Rectal smooth muscle tissue (tissue), 1 donor: ENCODE data around the gene KLHL13.
"Not testable (repeated sequence)": the region's sequence is repeated elsewhere in the genome, so short reads cannot be mapped to it uniquely, and the experiment has no call there.

Experiments used
- H3K27ac ChIP-seq: one replicate; pipeline ENCODE4 v1.7.0; 2013; ENCODE audit warnings: low read depth, low read length, inconsistent platforms
- H3K27me3 ChIP-seq: one replicate; pipeline ENCODE4 v1.7.0; 2013; ENCODE audit warnings: low read length; ENCODE audit not compliant: control insufficient read depth, insufficient read depth
- H3K36me3 ChIP-seq: one replicate; pipeline ENCODE4 v1.7.0; 2013; ENCODE audit warnings: low read length; ENCODE audit not compliant: control insufficient read depth, insufficient read depth
- H3K4me1 ChIP-seq: one replicate; pipeline ENCODE4 v1.7.0; 2013; ENCODE audit warnings: low read length; ENCODE audit not compliant: control insufficient read depth, insufficient read depth
- H3K4me3 ChIP-seq: one replicate; pipeline ENCODE4 v1.7.0; 2013; ENCODE audit warnings: low read length
- H3K9ac ChIP-seq: one replicate; pipeline ENCODE4 v1.7.0; 2013; ENCODE audit warnings: low read length

Gene KLHL13

DNA sequence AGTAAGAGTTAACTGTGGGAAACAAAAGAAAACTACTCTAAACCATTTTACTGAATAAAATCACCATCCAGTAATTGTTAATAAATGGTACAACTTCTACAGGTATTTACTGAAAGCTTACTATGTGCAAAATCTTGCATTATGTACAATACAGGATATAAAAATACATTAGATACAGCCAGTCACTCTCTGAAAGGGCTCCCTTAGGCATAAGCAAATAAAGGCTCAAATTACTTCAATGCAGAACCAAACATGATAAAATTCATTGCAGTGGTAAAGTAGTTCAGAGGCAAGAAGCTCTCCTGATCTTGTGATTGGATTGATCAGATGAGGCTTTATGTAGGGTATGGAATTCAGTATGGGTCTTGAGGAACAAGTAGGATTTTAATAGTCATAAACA lies 100.2 kb downstream of the KLHL13 start:
- Histone ChIP-seq H3K4me3 (no peak overlapping the region), H3K27me3 (no peaks in the 10 kb centered on the region), H3K9ac (no peak overlapping the region), H3K4me1 (no peaks in the 10 kb centered on the region), H3K27ac (no peak overlapping the region), H3K36me3 (no peaks in the 10 kb centered on the region)

DNA sequence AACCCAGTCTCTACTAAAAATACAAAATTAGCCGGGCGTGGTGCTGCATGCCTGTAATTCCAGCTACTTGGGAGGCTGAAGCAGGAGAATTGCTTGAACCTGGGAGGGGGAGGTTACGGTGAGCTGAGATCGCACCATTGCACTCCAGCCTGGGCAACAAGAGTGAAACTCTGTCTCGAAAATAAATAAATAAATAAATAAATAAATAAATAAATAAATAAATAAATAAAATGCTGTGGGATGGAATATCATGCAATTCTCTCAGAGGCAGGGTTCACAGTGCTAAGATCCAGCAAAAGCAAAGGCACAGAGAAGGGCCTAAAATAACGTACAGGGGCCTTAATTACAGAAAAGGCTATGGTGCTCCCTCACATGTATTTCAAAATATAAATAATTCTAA lies 114.2 kb downstream of the KLHL13 start:
- not testable (repeated sequence) for H3K27ac ChIP-seq, H3K27me3 ChIP-seq, H3K4me1 ChIP-seq, H3K36me3 ChIP-seq, H3K9ac ChIP-seq, H3K4me3 ChIP-seq

DNA sequence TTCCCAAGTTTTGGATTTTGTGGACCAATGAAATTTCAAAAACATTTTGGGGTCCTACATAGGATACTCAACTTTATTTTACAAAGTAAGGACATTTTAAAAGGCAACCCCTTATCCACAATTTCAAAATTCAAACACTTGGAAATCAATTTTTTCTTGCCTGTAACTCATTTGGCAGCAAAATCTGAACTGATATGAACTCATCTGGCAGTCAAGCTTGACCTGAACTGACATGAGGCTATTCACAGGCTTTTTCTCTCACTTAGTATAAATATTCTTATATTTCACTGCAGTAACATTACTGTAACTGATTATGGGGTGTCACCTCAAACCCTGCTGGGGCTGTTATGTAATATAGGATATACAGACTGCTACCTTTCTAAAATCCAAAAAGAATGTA lies 116.1 kb downstream of the KLHL13 start:
- Histone ChIP-seq H3K4me3 (no peak overlapping the region), H3K36me3 (no peaks in the 10 kb centered on the region), H3K9ac (no peak overlapping the region), H3K27me3 (no peaks in the 10 kb centered on the region), H3K27ac (no peak overlapping the region), H3K4me1 (no peaks in the 10 kb centered on the region)

DNA sequence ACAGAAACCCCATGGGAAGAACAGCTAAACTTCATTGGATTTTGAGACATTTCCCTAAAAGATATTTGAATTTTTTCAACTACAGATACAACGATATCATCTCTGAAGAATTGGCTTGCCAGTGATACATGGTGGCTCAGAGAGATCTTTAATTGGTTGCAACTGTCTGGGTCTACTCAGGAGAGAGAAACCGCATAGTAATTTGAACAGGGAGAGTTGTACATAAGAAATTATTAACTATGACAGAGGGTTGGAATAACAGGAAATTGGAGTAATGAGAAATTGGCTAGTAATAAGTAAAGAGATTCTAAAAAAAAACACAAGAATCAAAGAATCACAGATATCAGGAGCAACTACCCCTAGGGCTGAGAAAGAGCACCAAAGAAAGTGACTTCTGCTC lies 118.4 kb downstream of the KLHL13 start:
- Histone ChIP-seq H3K9ac (no peak overlapping the region), H3K36me3 (no peaks in the 10 kb centered on the region), H3K4me1 (no peaks in the 10 kb centered on the region), H3K27me3 (no peaks in the 10 kb centered on the region), H3K4me3 (no peak overlapping the region), H3K27ac (no peak overlapping the region)

DNA sequence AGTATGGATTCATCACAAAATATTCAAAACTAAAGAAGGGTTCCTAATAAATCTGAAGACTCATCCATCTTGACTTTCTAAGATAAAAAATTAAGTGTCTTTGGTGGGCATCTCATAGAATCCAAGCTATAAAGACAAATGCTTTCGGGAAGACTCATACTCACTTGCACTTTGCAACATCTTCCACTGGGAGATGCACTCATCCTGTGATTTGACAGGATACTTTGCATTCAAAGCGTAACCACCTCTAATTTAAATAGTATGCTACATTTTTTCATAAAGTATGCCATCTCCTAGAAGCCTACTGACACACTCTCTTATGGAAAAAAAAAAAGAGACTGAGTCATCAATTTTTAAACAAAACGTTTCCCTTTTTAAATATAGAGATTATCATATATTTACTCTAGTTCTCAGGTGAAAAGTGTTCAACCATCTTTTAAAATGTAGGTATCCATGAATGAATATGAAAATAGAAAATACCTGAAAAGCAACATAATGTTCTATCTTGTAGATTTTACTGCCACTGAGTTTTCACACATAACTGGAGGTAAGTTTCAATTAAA lies 119.6 kb downstream of the KLHL13 start:
- no peak overlapping the region for H3K27ac ChIP-seq
- no peak overlapping the region for H3K9ac ChIP-seq
- H3K4me1 ChIP-seq, result no peaks in the 10 kb centered on the region
- H3K4me3 ChIP-seq, result no peak overlapping the region
- H3K36me3 ChIP-seq, result no peaks in the 10 kb centered on the region
- no peaks in the 10 kb centered on the region for H3K27me3 ChIP-seq

DNA sequence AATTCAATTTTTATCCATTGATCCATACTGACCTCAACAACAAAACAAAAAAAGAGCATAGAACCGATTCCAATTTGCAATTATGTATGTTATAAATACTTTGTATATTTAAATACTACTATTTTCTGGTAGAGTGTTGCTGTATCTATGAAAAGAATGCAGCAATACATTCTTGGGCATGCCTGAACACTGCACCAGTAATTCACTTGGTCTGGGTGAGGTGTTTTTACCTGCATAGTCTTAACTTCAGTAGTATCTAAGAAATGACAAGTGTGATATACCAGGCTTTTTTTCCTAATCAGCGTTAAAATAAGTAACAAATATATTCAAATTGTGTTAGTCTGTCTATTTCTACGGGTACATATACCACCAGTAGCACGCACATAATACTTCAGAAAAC lies 120.2 kb downstream of the KLHL13 start:
- Histone ChIP-seq H3K4me3 (no peak overlapping the region), H3K27ac (no peak overlapping the region), H3K36me3 (no peaks in the 10 kb centered on the region), H3K27me3 (no peaks in the 10 kb centered on the region), H3K9ac (no peak overlapping the region), H3K4me1 (no peaks in the 10 kb centered on the region)

DNA sequence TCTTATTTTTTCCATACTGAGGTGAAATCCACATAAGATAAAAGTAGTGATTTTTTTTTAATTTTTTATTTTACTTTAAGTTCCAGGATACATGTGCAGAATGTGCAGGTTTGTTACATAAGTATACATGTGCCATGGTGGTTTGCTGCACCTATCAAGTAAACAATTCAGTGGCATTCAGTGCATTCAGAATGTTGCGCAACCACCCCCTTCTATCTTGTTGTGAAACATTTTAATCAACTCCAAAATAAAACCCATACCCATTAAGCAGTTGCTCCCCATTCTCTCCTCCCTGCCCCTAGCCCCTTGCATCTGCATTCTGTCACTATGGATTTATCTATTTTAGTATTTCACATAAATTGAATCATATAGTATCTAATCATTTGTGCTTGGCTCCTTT lies 121.2 kb downstream of the KLHL13 start:
- no peak overlapping the region for H3K27ac ChIP-seq
- no peaks in the 10 kb centered on the region for H3K36me3 ChIP-seq
- no peaks in the 10 kb centered on the region for H3K27me3 ChIP-seq
- H3K9ac ChIP-seq, result no peak overlapping the region
- no peaks in the 10 kb centered on the region for H3K4me1 ChIP-seq
- no peak overlapping the region for H3K4me3 ChIP-seq

DNA sequence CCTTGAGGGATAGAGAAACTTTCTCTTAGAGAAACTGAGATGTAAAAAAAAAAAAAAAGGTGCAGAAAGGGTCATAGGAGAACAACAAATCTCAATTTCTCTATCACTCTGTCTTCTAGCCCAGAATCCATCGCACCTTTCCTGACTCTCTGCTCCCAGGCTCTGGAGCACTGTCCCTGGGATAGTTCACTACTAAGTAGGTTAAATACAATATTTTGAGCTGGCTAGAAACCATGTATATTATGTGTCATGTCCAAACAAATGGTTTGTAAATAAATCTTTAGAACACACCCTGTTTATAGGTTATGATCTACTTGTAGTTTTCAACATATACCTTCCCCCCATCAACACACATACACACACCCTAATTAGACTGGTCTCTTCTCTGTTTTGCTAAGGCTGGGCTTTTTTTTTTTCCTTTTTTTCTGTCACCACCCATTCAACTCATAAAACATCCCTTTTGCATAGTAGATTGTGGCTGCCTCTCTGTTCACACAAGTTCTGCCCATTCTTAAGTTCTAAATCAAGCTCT lies 124.4 kb downstream of the KLHL13 start:
- Histone ChIP-seq H3K4me3 (no peak overlapping the region), H3K27ac (no peak overlapping the region), H3K4me1 (no peaks in the 10 kb centered on the region), H3K27me3 (no peaks in the 10 kb centered on the region), H3K9ac (no peak overlapping the region), H3K36me3 (no peaks in the 10 kb centered on the region)

DNA sequence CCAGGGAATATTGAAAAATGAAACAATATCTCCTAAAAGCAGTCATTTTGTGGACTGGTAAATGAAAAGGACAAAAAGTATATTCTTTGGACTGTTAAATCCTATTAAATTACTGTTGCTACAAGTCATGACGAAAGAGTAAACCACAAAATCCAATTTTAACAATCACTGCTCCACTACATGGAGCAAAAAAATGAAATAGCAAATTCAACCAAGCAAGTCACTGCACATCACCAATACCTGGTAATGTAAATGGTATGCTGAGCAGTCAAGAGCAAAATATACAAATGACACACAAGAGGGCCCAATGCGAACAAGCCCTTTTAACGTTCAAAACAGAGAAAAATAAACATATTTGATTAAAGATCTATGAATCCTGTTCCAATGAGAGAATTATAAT lies 126.2 kb downstream of the KLHL13 start:
- H3K27me3 ChIP-seq, result no peaks in the 10 kb centered on the region
- H3K36me3 ChIP-seq, result no peaks in the 10 kb centered on the region
- no peak overlapping the region for H3K27ac ChIP-seq
- H3K4me3 ChIP-seq, result no peak overlapping the region
- H3K9ac ChIP-seq, result no peak overlapping the region
- no peaks in the 10 kb centered on the region for H3K4me1 ChIP-seq

DNA sequence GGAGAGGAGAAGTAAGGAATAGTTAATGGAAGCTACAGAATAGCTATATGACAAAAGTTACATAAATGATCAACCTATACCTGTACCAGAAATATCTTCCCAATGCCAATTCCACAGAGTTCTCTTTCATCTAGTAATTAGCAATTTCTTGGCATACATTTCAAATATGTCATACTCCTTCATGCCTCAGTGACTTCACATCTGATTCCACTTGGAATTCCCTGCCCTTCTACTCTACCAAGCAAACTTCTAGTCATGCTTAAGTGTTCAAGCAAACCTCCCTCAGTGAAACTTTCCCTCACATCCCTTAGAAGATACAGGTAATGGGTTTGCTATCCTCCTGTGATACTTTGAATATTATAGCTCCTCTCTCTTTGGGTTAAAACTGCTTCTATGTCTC lies 127.1 kb downstream of the KLHL13 start:
- no peak overlapping the region for H3K9ac ChIP-seq
- H3K4me3 ChIP-seq, result no peak overlapping the region
- no peak overlapping the region for H3K27ac ChIP-seq
- H3K36me3 ChIP-seq, result no peaks in the 10 kb centered on the region
- H3K27me3 ChIP-seq, result no peaks in the 10 kb centered on the region
- H3K4me1 ChIP-seq, result no peaks in the 10 kb centered on the region

DNA sequence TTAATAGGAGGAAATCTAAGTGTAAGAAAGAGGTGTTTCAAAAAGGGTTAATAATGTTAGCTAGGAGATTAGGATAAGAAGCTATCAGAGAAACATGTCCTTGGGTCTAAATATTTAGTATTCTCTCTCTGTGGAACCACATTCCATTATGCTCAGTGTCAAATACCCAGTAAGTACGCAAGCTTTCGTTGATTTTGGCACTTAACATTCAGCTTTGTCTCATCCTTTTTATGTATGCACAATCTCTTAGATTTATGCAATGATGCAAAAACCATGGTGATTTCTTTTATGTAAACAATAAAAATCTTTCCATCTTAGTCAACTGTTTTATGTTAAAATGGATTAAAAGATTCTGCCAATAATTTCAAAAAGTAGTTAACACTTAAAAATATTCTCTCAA lies 129.2 kb downstream of the KLHL13 start:
- Histone ChIP-seq H3K4me1 (no peaks in the 10 kb centered on the region), H3K27ac (no peak overlapping the region), H3K36me3 (no peaks in the 10 kb centered on the region), H3K4me3 (no peak overlapping the region), H3K27me3 (no peaks in the 10 kb centered on the region), H3K9ac (no peak overlapping the region)

DNA sequence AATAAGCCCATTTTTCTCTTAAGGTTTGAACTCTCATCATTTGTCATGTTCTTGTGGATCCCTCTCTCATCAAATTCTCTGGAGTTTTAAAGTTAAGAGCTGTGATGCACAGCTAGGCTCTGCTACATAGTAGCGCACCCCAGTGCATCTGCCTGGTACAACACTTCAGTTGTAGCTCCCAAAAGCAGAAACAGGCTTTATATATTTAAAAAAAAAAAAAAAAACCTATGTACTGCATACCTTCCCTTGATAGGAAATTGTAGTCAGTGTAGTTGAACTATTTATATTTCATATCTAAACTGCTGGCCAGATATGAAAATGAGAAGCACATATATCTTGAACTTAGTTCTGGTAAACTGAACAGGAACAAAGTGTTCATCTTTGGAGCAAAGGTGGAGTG lies 131.4 kb downstream of the KLHL13 start:
- Histone ChIP-seq H3K4me3 (no peak overlapping the region), H3K9ac (no peak overlapping the region), H3K27ac (no peak overlapping the region), H3K36me3 (no peaks in the 10 kb centered on the region), H3K27me3 (no peaks in the 10 kb centered on the region), H3K4me1 (no peaks in the 10 kb centered on the region)

DNA sequence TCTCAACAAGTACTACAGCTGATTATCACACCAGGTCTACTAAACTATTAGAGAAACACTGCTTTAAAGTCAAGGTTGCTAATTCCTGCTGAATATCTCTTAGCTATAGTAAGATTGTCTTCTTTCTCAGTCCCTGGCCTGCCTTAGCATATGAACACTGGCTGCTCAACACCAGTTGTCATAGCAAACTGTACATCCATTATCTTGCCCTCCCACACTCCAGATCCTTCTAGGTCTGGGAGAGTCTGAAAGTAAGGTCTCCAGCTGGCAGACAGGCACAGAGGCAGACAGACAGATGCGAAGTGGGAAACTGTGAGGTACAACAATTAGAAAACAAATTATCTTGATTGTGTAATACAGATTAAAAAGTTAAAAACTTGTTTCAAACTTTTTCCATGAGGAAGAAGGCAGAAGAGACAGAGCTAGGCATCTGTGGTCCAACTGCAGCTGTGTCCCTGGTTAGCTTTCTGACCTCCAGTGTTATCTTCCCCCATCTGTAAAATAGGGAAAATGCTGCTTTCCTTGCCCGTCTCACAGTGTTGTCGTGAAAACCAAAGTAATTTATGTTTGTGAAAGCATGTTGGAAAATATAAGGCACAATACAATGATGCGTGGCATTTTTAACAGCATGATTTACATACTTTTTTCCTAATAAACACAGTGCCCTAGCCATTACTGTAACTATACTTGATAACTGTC lies 133.8 kb downstream of the KLHL13 start:
- Histone ChIP-seq H3K27me3 (no peaks in the 10 kb centered on the region), H3K9ac (no peak overlapping the region), H3K4me1 (no peaks in the 10 kb centered on the region), H3K36me3 (no peaks in the 10 kb centered on the region), H3K27ac (no peak overlapping the region), H3K4me3 (no peak overlapping the region)
